DLD1 (cell line): Measurements from ENCODE around the gene COL20A1.
"Not testable (repeated sequence)": the region's sequence is repeated elsewhere in the genome, so short reads cannot be mapped to it uniquely, and the experiment has no call there.

Source experiments
- in situ Hi-C: cut with HindIII; loops from 2 replicates; pipeline ENCODE4 v1.10.0; 2017; ENCODE audit warnings: low sequenced_read_pairs

The COL20A1 gene

DNA sequence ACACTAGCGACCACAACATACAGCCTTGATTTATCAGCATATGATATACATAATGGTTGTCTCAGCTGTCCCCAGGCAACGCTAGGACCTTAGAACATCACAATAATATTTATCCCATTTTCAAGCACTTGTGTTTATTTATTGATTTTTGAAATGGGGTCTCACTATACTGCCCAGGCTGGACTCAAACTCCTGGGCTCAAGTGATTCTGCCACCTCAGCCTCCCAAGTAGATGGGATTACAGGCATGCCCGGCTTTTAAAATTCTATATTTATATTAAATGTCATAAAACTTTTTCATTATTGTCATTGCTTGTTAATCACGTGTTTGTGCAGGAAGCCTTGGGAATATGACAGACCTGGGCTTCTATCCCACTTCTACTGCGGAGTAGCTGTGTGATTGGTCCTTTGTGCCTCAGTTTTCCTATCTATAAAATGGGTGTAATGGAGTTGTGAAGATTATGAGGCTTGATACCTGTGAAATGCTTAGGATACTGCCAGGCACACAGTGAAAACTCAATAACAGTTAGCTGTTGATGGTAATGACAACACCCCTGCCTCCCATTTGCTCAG lies 10.2 kb downstream of the COL20A1 start:
- in situ Hi-C loops: no loop called here

DNA sequence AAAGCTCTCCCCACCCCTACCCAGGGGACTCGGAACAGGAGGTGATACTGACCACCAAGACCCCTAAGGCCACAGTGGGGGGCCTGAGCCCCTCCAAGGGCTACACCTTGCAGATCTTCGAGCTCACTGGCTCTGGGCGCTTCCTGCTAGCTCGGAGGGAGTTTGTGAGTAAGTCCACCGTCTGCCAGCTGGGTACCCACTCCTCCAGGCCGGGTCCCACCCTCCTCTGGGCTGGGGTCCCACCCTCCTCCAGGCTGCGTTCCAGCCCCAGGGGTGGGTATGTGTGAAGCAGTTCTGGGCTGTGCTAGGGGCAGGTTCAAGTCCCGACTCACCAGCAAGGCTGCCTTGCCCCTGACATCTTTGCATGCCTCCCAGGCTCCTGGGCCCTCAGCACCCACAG lies 12.4 kb downstream of the COL20A1 start:
- in situ Hi-C loops: no loop called here

DNA sequence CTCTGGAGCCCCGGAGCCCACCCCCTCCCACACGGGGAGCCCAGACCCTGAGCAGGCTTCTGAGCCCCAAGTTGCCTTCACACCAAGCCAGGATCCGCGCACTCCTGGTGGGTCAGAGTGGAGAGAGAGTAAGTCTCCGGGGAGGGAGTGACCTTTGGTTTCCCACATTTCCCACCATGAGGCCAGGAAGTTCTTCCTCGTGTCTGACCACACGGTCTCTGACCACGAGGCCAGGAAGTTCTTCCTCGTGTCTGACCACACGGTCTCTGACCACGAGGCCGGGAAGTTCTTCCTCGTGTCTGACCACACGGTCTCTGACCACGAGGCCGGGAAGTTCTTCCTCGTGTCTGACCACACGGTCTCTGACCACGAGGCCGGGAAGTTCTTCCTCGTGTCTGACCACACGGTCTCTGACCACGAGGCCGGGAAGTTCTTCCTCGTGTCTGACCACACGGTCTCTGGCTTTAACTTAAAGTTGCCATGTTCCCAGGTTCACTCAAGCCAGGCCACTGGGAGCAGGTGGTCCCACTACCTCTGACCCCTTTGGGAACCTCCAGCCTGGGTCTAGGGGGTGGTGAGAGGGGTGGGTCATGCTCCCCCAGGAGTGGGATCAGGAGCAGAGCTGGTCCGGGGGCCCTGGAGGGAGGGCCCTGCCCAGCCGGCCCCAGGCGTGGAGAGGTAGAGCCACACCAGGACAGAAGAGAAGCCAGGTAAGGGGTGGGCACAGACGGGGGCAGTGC lies 13.1 kb downstream of the COL20A1 start:
- in situ Hi-C loops: not testable (repeated sequence)

DNA sequence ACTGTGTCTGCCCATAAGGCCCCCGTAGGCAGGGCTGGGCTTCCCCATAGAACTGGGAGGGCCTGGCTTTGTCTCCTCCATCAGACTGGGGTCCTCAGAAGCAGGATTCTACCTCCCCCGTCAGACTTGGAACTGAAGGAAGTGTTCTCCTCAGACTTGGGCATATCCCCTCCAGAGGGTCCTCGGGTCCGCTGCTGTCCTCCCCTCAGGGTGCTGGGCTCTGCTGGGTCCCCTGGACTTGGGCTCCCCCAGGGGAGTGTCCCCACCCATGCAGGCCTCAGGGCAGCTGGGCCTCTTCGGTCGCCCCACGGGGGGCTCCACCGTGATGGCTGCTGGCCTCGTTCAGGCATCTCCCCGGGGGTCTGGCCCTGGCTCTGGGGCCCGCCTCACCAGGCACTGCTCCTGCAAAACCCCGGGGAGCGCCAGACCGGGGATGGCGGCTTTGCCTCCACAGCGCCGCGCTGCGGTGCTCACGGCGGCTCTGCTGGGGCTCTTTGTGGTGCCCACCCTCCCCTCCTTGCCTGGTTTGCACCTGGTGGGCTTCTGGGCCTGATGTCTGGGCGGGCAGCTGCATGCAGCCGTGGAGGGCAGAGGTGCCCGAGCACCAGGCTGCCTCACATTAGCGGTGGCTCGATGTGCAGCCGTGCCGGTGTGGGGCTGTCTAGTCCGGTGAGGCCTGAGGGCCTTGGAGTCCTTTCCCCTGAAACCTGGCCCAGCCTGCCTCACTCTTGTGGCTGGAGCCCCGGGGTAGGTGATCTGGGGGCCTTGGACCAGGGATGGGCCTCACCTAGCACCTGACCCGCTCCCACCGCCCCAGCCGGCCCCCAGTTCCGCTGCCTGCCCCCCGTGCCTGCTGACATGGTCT lies 13.9 kb downstream of the COL20A1 start:
- in situ Hi-C loops: no loop called here

DNA sequence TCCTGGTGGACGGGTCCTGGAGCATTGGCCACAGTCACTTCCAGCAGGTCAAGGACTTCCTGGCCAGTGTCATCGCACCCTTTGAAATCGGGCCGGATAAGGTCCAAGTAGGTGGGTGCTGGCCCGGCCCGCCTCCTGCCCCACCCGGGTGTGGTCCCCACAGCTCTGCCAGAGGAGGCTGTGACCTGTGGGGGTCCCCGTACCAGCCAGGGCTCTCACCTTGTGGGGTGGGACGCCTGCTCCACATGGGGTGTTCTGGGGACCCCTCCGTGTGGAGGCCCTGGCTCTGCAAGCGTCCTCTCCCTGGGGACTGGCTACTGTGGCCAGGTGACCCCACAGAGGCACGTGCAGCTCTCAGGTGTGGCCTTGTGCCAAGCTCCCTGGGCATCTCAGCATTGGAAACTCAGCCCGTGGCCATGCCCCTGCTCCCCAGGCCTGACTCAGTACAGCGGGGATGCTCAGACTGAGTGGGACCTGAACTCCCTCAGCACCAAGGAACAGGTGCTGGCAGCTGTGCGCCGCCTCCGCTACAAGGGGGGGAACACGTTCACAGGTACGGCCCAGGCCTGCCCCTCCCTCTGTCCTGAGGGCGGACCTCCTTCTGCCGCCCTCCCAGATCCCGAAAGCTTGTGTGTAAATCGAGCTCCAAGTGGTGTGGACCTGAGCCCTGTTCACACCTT lies 14.7 kb downstream of the COL20A1 start:
- in situ Hi-C loops: no loop called here

DNA sequence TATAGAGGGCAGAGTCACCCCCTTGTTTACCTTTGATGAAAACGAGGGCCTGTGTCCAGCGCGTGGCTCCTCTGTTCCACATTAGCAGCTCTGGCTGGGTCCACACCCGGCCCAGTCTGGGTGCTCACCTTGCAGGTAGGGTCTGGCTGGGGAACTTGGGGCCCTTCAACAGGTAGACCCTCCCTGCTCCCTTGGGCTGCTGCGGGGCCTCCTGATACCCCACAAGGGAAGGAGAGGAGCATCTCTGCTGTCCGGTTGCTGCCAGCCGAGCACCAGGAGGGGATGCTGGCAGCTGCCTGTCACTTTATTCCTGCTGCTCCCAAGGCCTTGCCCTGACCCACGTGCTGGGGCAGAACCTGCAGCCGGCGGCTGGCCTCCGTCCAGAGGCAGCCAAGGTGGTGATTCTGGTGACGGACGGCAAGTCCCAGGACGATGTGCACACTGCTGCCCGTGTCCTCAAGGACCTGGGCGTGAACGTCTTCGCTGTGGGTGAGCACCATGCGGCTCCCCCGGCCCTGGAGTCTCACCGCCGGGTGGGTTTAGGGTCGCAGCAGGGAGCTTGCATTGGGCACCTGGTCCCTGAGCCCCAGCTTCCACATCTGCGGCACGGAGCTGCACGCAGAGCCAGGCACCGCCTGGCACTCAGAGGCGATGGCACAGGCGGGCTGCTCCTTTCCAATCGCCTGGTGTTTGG lies 15.4 kb downstream of the COL20A1 start:
- in situ Hi-C loops: no loop called here

DNA sequence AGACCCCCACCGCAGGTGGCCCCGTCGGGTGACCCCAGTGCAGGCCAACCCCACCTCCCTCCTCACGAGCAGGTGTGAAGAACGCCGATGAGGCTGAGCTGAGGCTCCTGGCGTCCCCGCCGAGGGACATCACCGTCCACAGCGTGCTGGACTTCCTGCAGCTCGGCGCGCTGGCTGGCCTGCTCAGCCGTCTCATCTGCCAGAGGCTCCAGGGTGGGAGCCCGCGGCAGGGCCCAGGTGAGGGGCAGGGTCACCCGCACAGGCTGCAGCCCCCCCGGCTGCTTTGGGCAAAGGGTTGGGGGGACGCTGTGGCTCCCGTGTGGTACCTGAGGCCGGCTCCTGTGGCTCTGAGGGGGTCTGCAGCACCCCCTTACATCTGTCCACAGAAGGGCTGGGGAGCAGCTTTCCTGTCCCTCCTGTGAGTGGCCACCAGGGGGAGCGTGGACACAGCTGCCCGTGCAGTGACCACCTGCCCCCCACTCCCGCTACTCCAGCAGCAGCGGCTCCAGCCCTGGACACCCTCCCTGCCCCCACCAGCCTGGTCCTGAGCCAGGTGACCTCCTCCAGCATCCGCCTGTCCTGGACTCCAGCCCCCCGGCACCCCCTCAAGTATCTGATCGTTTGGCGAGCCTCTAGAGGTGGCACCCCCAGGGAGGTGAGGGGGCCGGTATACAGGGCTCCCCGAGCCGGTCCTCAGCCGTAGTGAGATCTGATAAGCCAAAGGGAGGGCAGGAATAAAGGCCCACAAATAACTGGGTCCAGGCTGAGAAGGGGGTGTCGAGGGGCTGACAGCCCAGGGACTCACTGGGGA lies 16.5 kb downstream of the COL20A1 start:
- in situ Hi-C loops: no loop called here

DNA sequence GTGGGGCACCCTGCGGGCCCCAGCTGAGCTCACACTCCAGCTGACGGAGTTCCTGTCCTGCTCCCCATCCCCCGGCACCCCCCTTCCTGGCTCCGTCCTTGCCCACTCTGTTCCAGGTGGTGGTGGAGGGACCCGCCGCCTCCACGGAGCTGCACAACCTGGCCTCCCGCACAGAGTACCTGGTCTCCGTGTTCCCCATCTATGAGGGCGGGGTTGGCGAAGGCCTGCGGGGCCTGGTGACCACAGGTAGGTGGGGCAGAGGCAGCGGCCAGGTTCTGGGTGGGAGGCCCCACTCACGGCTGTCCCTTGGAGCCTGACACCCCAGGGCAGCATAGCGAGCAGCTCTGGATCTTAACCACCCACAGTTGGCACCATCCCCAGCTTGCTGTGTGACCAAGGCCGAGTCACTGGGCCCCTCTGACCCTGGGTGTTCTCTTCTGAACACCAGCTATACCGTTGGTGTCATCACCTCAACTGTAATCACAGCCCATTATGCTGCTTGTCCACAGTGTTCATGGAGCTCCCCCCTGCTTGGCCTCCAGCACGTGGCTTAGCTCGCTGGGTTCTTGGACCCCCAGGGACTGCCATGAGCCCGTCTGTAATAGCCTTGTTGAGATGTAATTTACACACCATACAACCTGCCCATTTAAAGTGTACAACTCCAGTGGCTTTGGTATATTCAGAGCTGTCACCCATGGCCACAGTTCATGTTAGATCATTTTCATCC lies 17.4 kb downstream of the COL20A1 start:
- in situ Hi-C loops: no loop called here

DNA sequence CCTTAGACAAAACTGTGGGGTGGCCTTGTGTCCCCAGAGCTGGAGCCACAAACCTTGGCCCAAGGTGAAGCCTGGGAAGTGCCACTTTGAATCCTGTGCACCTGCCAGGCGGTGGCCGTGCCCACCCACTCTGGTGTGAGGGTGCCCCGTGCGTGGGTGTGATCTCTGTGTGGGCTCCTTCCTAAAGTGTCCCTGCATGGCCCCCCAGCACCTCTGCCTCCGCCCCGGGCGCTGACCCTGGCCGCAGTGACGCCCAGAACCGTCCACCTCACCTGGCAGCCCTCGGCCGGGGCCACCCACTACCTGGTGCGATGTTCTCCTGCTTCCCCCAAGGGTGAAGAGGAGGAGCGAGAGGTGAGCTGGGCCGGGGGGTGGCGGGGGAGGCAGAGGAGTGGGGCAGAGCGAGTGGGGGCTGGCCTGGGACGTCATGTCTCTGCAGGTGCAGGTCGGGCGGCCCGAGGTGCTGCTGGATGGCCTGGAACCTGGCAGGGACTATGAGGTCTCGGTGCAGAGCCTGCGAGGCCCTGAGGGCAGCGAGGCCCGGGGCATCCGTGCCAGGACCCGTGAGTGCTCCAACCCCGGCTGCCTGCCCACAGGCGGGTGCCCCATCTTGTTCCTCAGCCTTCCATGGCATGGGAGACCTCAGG lies 18.3 kb downstream of the COL20A1 start:
- in situ Hi-C loops: no loop called here

DNA sequence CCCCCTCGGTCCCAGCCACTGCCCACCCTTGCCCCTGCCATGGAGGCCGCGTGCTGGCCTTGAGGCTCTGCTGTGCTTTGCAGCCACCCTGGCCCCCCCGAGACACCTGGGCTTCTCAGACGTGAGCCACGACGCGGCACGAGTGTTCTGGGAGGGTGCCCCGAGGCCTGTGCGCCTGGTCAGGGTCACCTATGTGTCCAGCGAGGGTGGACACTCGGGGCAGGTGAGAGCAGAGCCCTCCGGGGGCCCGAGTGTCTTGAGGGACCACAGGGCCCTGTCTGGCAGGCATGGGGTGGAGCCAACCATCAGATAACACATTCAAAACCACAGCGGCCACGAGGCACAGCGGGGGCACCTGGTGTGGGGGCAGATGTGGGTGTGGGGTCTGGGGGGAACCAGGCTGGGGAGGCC lies 18.9 kb downstream of the COL20A1 start:
- in situ Hi-C loops: no loop called here

DNA sequence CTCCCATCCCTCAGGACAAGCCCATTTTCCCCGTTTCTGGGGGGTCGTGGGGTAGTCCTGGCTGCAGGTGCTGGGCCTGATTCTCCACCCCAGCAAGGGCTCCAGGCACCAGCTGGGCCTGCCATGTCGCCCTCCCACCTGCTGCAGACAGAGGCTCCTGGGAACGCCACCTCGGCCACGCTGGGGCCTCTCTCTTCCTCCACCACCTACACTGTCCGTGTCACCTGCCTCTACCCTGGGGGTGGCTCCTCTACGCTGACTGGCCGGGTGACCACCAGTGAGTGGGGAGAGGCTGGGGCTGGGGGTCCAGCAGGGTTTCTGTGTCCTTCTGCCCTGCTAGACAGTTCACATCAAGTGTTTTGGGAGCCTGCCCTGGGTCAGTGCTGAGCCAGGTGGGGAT lies 19.3 kb downstream of the COL20A1 start:
- in situ Hi-C loops: no loop called here

DNA sequence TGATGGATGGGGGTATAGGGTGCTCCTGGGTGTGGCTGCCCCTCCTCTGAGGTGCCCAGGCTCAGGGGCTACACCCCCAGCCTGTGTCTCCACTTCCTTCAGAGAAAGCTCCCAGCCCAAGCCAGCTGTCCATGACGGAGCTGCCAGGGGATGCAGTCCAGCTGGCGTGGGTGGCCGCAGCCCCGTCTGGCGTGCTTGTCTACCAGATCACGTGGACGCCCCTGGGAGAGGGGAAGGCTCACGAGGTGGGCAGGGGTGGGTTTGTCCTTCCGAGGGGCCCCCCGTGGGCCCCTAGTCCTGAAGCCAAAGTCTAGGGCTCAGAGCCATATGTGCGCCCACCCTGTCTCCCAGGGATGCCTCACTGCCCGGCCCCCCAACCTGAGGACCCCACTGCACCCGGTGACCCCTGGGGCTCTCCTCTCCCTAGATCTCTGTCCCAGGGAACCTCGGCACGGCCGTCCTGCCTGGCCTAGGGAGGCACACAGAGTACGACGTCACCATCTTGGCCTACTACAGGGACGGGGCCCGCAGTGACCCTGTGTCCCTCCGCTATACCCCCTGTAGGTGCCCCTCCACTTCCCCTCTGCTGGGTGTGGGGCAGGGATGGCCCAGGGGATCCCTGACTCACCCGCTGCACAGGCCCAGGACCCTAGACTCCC lies 19.8 kb downstream of the COL20A1 start:
- in situ Hi-C loops: no loop called here

DNA sequence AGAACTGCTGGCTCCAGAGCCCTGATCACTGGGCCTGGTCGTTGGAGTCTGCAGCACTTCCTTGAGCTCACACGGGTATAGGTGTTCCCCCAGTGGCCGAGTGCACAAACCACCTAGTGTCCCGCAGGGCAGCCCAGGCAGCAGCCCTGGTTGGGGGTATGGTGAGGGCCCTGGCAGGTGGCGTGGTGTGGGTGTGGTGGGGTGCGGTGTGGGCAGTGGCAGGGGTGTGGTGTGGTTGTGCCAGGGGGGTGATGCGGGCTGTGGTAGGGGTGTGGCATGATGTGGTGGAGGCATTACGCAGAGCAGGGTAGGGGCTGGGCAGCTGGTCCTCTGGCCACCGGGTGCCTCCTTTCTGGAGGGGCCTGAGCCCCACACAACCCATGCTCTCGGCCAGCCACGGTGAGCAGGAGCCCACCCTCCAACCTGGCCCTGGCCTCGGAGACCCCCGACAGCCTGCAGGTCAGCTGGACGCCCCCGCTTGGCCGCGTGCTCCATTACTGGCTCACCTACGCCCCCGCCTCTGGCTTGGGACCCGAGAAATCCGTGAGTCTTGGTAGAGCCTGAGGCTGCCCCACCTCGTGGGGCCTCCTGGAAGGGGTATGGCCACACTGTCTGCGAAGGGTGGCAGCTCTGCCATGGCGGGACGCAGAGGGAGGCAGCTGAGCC lies 20.5 kb downstream of the COL20A1 start:
- in situ Hi-C loops: no loop called here

DNA sequence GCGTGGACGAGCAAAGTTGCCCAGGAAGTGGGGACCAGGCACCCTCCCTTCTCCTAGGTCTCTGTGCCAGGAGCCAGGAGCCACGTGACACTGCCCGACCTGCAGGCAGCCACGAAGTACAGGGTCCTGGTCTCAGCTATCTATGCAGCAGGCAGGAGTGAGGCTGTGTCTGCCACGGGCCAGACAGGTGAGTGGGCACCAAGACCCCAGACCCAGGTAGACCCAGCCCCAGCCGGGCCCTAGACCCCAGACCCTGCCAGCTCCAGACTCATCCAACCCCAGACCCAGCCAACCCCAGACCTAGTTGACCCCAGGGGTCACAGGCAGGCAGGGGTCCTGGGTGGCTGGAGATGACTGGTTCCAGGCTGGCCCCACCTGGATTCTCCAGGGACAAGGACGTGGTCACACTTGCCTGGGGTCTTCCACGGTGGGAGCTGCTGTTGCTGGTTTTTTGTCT lies 21.1 kb downstream of the COL20A1 start:
- in situ Hi-C loops: no loop called here

DNA sequence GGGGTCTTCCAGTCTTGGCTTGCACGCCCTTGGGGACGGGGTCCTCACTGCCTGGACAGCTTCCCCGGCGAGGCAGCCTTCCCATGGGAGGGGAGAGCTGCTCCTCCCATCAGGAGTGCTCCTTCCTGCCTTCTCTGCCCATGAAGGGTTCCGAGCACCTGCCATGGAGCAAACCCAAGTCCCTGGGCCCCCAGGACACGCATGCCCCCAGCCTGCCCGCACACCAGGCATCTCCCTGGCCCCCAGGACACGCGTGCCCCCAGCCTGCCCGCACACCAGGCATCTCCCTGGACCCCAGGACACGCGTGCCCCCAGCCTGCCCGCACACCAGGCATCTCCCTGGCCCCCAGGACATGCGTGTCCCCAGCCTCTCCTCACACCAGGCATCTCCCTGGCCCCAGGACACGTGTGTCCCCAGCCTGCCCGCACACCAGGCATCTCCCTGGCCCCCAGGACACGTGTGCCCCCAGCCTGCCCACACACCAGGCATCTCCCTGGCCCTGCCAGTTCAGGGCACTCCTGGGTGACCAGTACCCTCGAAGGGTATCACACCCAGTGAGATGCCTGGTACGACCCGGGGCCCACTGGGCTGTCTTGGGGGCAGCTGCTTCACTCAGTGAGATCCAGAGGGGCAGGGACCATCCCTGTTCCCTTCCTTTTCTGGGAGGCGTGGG lies 21.7 kb downstream of the COL20A1 start:
- in situ Hi-C loops: no loop called here

DNA sequence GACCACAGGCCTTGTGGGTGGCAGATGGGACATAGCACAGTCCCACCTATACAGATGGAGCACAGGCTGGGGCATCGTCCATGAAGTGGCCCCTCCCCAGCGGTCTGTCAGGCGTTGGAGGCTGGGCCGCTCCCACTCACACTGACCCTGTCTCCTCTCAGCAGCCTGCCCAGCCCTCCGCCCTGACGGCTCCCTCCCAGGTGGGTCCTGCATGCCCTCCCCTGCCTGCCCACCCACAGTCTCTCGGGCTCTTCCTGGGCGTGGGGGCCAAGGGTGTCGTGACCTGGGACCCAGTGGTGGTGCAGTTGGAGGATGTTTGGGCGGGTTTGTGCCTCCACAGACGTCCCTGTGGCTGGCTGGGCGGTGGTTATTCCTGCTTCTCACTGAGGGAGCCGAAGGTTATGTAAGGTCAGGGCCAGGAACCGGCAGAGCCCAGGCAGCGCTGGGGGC lies 22.3 kb downstream of the COL20A1 start:
- in situ Hi-C loops: no loop called here
